SKM-1 treated with dmso at 0.1 percent for 144 hours (cell line): ENCODE measurements around the gene CCDC127.
A peak's percentile ranks its signal among the peaks of the same experiment; 100 is the strongest.

Experiments used
- DNase-seq: peaks from one replicate; lab custom pipeline; 2025; ENCODE audit not compliant: unreplicated experiment; lab: John Stamatoyannopoulos, UW

CCDC127 gene

GRCh38 chr5:191036-191948 is 26.7 kb downstream of the CCDC127 start, which contains the start of gene LRRC14B:
Gene LRRC14B, plus strand, starts transcription at chr5:191495. Its CDS starts 44 bp downstream, at chr5:191539.
- DNase-seq = no peak

- DNase-seq = no peak
These were observed 27.5 kb downstream of the CCDC127 start for GRCh38 chr5:190366-191035.

GRCh38 chr5:189976-190365 is 28.0 kb downstream of the CCDC127 start:
- DNase-seq = no peak

DNA sequence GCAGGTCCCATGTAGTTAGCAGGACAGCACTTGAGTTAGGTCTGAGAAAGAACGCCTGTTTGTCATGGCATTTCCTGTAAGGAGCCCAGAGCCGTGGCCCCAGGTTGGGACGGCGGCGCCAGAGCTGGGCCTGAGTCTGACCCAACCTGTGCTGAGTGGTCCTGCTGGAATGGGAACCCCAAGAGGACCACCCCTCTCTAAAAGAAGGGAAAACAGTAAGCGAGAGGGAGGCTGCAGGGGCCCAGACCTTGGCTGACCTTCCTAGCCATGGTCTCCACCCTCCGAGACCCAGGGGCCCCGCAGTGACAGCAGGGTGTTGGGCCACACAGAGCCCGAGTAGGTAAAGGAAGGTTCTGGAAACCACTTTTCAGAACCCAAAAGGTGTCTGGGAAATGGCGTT is 28.5 kb downstream of the CCDC127 start:
- DNase-seq = no peak

DNA sequence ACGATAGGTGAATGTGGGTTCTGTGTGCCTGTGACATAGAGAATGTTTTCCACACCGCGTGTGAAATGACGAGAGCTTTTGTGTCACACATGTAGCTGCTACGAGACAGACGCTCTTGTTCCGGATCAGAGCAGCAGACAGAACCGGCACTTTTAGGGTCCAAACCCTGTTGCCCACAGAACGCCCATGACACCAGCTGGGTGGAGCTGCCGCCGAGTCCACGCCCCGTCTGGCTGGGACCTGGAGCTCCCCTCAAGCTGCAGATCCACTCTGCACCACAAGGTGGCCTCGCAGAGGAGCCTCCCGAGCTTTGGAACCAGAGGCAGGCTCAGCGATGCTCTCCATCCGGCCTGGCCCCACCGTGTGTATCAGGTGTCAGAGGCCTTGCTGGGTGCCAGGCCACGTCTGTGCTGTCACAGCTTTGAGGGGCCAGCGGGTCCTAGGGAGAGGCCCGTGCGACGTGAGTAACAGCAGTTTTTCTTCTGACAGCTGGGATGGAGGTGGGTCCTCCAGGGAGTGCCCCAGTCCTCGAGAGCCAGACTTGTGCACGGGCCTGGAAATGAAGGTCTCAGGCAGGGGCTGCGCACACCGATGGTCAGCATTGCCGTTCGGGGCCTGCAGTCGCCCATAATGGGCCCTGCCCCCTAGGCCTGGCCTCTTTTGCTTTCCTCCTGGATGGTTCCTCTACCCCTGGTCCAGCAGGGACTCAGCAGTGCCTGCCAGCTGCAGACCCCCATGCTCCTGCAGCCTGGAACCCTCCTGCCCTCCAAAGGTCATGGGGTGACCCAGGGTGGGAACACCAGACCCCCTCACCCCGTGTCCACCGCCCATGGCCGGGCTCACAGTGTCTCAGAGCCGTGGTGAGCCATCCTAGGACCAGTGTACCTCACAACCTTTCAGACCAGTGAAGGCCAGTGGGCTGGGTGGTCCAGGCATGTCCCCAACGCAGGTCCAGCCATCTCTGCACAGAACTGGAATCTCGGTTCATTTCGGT is 29.2 kb downstream of the CCDC127 start:
- DNase-seq = peak; percentile 62

GRCh38 chr5:187617-188451 is 30.1 kb downstream of the CCDC127 start:
- DNase-seq = no peak

- no peak for DNase-seq
These were observed 30.9 kb downstream of the CCDC127 start for GRCh38 chr5:187042-187431.

GRCh38 chr5:186091-187041 is 31.6 kb downstream of the CCDC127 start:
- no peak for DNase-seq

DNA sequence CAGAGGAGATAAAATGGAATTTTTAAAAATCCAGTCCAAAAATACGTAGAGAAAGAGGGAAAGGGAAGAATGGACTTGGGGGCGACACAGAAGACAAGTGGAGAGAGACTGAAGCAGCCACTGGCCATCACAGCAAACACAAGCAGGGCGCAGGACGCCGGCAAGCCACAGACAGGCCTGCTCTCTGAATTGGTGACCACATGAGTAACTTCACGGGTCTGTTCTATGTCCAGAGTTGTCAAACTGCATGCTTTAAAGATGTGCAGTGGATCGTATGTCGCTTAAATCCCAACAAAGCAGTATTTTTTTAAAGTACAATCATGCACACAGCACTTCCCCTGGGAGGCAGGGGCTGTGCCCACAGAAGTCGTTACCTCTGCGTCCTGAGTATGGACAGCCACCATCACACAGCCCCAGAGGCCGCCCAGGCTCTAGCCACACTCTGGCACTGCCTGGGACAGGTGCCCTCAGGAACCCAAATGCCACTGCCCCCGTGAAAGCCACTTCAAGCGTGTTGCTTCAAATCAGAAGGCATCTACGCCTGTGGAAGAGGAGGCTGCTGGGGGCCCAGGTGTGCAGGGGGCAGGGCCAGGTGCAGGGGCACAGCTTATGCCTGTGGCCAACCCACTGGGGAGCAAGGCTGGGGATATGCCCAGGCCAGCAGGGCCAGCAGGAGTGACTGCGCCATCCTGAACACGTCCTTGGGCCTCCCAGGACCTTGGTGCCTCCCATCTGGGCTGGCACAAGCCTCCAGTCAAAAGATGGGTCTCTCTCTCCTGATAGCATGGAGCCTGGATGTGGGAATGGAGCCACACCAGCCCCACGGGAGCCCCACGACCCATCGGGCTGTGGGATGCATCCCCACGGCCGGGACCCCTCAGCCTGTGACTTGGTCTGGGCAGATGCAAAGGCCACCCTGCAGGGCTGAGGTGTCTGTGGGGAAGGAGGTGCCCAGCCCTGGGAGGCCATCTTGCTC is 32.6 kb downstream of the CCDC127 start:
- DNase-seq = no peak

- no peak for DNase-seq
These were observed 33.5 kb downstream of the CCDC127 start for GRCh38 chr5:184471-184870.

DNA sequence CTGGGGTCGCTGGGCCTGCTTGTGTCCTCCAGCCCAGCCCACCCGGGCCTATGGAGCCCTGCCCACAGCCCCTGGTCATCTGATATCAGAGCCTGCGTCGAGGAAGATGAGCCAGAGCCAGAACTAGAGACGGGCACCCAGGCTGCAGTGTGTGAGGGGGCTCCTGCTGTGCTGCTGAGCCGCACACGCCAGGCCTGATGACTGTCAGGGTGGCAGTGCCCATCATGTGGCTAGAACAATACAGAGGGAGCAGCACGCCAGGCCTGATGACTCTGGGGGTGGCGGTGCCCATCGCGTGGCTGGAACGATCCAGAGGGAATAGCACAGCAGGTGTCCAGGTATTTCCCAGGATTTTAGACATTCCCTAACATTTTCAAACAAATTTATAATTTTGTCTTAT is 35.8 kb downstream of the CCDC127 start:
- DNase-seq = no peak

- no peak for DNase-seq
These were observed 36.4 kb downstream of the CCDC127 start for GRCh38 chr5:181566-181965.

- DNase-seq = no peak
These were observed 36.8 kb downstream of the CCDC127 start for GRCh38 chr5:181160-181559.

GRCh38 chr5:180286-180918 is 37.6 kb downstream of the CCDC127 start:
- DNase-seq = no peak

DNA sequence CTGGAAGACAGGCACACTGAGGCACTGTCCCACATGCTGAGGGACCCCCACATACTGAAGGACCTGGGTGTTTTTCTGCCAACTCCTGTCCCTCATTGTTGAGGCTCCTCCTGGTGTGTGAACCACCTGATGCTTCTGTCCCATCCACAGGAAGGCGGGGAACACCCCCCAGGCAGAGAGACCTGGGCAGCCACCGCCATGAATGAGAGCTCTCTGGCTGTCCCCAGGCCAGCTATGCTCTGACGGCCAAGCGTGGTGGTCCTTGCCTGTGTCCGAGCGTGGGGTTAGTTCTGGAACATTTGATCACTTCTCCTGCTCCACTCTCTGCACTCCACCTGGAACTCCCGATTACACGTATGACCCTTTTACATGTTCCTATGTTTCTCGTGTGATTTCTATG is 38.6 kb downstream of the CCDC127 start:
- no peak for DNase-seq

DNA sequence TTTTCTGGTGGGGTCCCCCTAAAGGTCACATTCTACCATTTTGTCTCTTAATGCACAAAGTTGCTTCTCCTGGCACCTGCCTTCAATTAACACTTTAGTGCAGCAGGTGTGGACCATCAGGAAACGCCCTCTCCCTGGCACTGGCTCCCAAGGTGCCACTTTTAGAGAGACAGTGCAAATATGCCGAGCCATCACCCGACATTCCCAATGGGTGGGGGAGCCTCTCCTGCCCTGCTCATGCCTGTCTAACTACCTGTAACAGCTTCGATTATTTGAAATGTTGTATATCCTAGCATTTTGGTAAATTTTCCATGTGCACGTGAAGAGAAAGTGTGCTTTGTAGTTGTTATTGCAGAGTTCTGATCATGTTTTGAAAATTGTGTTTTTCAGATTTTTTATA is 39.8 kb downstream of the CCDC127 start:
- no peak for DNase-seq

- no peak for DNase-seq
These were observed 41.6 kb downstream of the CCDC127 start for GRCh38 chr5:176296-176823.
